HG02642 (cell line): Measurements from ENCODE around the gene NKD2.
"Not testable (repeated sequence)": the region's sequence is repeated elsewhere in the genome, so short reads cannot be mapped to it uniquely, and the experiment has no call there.

Experiments
- ATAC-seq: cut with Tn5 transposase; IDR thresholded peaks from one replicate; pipeline ENCODE4 v1.9.1; 2021; ENCODE audit warnings: mild to moderate bottlenecking; ENCODE audit not compliant: unreplicated experiment, poor library complexity

The NKD2 gene

GRCh38 chr5:1083026-1083425, 74.4 kb downstream of the NKD2 start:
- ATAC-seq, result not testable (repeated sequence)

- no peak for ATAC-seq
These were observed 75.4 kb downstream of the NKD2 start for GRCh38 chr5:1083823-1084605.

GRCh38 chr5:1085391-1085790, 76.8 kb downstream of the NKD2 start:
- no peak for ATAC-seq

- ATAC-seq, result no peak
These were observed 77.5 kb downstream of the NKD2 start for GRCh38 chr5:1086137-1086536.

GRCh38 chr5:1086871-1087270, 78.3 kb downstream of the NKD2 start:
- no peak for ATAC-seq

GRCh38 chr5:1087428-1087827, 78.8 kb downstream of the NKD2 start:
- ATAC-seq, result no peak

- ATAC-seq, result no peak
These were observed 79.4 kb downstream of the NKD2 start for GRCh38 chr5:1088031-1088430.
